Activated B cell treated with CpG ODN at 0.5 μM for 24 hours (primary cell): ENCODE data around the gene RGS14. TPM values are rescaled to one million over a fixed set of nuclear protein-coding genes. Genes with fewer than 3 reads are reported as not detected.

Experiments used
- ATAC-seq: fragments of 200-7000 bp; cut with Tn5 transposase; one replicate; pipeline ENCODE4 v1.10.0; 2021; ENCODE audit warnings: low read depth, mild to moderate bottlenecking, moderate library complexity
- CTCF ChIA-PET: fragments of 350-600 bp; sonication (Branson Sonifier 250); formaldehyde crosslinking; loops from one replicate; lab custom pipeline; 2021; ENCODE audit warnings: antibody characterized with exemption; lab: Charles Lee
- POLR2A ChIA-PET: fragments of 350-600 bp; sonication (Branson Sonifier 250); formaldehyde crosslinking; loops from one replicate; lab custom pipeline; 2021; ENCODE audit warnings: antibody characterized with exemption; lab: Charles Lee
- DNase-seq: peaks from one replicate; pipeline ENCODE4 v3.0.0; 2022
- H3K27ac Mint-ChIP-seq: one replicate; pipeline ENCODE4 v1.8.0; 2020; ENCODE audit warnings: mixed read lengths
- H3K27me3 Mint-ChIP-seq: one replicate; pipeline ENCODE4 v1.8.0; 2021; ENCODE audit warnings: mixed read lengths
- H3K36me3 Mint-ChIP-seq: one replicate; pipeline ENCODE4 v1.8.0; 2021; ENCODE audit warnings: low read depth, mixed read lengths
- H3K4me1 Mint-ChIP-seq: one replicate; pipeline ENCODE4 v1.8.0; 2021; ENCODE audit warnings: mixed read lengths
- H3K4me3 Mint-ChIP-seq: one replicate; pipeline ENCODE4 v1.8.0; 2020; ENCODE audit warnings: mild to moderate bottlenecking, mixed read lengths
- H3K9me3 Mint-ChIP-seq: one replicate; pipeline ENCODE4 v1.8.0; 2020; ENCODE audit warnings: mixed read lengths
- intact Hi-C: fragments of 100-400 bp; cut with micrococcal nuclease; formaldehyde crosslinking; loops from one replicate; pipeline ENCODE4 v1.15.1; 2024
- total RNA-seq: library from RNA; stranded (reverse); gene quantifications from 2 replicates; pipeline ENCODE4 v1.2.3, GENCODE V29; 2022
- TF ChIP-seq, protein P1 (sequence below): fragments of 200-600 bp; IDR thresholded peaks from one replicate; pipeline ENCODE4 v1.8.0; 2022; ENCODE audit warnings: antibody characterized with exemption, mild to moderate bottlenecking

RGS14 gene
- total RNA-seq, 1 donor from 2014 or later, result 58.3 TPM

GRCh38 chr5:177393206-177393765, 35.6 kb downstream of the RGS14 start:
- H3K4me1 Mint-ChIP-seq, result peaks cover 28% of the 10 kb centered on the region
- ChIA-PET POLR2A (interaction anchor here (0.6 to 2.2 kb wide), 3 partner anchors 36 to 62 kb away, joined by 4 to 7 read pairs (median 5); partner anchors contain the start of gene PRR7), CTCF (interaction anchor here (0.6 to 1.9 kb wide), 5 partner anchors 11 to 108 kb away, joined by 3 to 8 read pairs (median 4); no protein-coding TSS in a partner anchor)
- DNase-seq (no peak), ATAC-seq (no peak)
- H3K9me3 Mint-ChIP-seq, result no peaks in the 10 kb centered on the region
- TF ChIP-seq, protein P1, sequence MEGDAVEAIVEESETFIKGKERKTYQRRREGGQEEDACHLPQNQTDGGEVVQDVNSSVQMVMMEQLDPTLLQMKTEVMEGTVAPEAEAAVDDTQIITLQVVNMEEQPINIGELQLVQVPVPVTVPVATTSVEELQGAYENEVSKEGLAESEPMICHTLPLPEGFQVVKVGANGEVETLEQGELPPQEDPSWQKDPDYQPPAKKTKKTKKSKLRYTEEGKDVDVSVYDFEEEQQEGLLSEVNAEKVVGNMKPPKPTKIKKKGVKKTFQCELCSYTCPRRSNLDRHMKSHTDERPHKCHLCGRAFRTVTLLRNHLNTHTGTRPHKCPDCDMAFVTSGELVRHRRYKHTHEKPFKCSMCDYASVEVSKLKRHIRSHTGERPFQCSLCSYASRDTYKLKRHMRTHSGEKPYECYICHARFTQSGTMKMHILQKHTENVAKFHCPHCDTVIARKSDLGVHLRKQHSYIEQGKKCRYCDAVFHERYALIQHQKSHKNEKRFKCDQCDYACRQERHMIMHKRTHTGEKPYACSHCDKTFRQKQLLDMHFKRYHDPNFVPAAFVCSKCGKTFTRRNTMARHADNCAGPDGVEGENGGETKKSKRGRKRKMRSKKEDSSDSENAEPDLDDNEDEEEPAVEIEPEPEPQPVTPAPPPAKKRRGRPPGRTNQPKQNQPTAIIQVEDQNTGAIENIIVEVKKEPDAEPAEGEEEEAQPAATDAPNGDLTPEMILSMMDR, result no peak
- intact Hi-C loops, result loop anchor here (10.0 kb wide), 1 partner anchor 202 kb away; the partner anchor contains the start of gene TMED9
- H3K27ac Mint-ChIP-seq, result peak overlapping the region; percentile 21
- peaks cover 1% of the 10 kb centered on the region for H3K27me3 Mint-ChIP-seq
- H3K4me3 Mint-ChIP-seq, result no peak overlapping the region
- H3K36me3 Mint-ChIP-seq, result no peaks in the 10 kb centered on the region

DNA sequence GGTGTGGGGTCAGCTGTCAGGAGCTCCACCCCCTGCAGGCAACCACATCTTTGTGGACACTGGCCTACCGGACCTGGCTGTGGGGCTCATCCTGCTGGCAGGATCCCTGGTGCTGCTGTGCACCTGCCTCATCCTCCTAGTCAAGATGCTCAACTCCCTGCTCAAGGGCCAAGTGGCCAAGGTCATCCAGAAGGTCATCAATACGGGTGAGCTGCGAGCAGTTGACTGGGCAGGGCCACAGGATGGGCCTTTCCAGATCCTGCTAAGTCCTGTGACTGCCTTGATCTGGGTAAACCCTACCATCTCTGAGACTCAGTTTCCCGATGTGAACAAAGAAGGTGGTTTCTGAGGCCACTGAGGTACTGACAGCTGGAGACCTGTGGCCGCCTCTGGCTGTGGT, 36.3 kb downstream of the RGS14 start:
- no peak overlapping the region for H3K4me3 Mint-ChIP-seq
- TF ChIP-seq, protein P1, result no peak
- intact Hi-C loops, result loop anchor here (10.0 kb wide), 1 partner anchor 201 kb away; the partner anchor contains the start of gene TMED9
- peaks cover 1% of the 10 kb centered on the region for H3K27me3 Mint-ChIP-seq
- CTCF ChIA-PET, result interaction anchor here (1.9 to 2.3 kb wide), 2 partner anchors 10 to 61 kb away, joined by 8 read pairs; no protein-coding TSS in a partner anchor
- DNase-seq (no peak), ATAC-seq (no peak)
- H3K4me1 Mint-ChIP-seq, result peaks cover 21% of the 10 kb centered on the region
- POLR2A ChIA-PET, result interaction anchor here (2.2 kb wide), 1 partner anchor 52 kb away, joined by 5 read pairs; the partner anchor contains the start of gene PRR7
- H3K36me3 Mint-ChIP-seq, result no peaks in the 10 kb centered on the region
- H3K27ac Mint-ChIP-seq, result no peak overlapping the region
- no peaks in the 10 kb centered on the region for H3K9me3 Mint-ChIP-seq

- H3K27ac Mint-ChIP-seq, result no peak overlapping the region
- POLR2A ChIA-PET, result no interaction called here
- H3K4me3 Mint-ChIP-seq, result no peak overlapping the region
- intact Hi-C loops, result loop anchor here (10.0 kb wide), 1 partner anchor 199 kb away; the partner anchor contains the start of gene TMED9
- DNase-seq, result no peak
- peaks cover 4% of the 10 kb centered on the region for H3K4me1 Mint-ChIP-seq
- CTCF ChIA-PET, result interaction anchor here (2.3 kb wide), 1 partner anchor 59 kb away, joined by 8 read pairs; no protein-coding TSS in a partner anchor
- H3K9me3 Mint-ChIP-seq, result no peaks in the 10 kb centered on the region
- no peaks in the 10 kb centered on the region for H3K36me3 Mint-ChIP-seq
- H3K27me3 Mint-ChIP-seq, result peaks cover under 1% of the 10 kb centered on the region
- no peak for ATAC-seq
- TF ChIP-seq, protein P1, result no peak
Observed at GRCh38 chr5:177396078-177396477, 38.4 kb downstream of the RGS14 start.

DNA sequence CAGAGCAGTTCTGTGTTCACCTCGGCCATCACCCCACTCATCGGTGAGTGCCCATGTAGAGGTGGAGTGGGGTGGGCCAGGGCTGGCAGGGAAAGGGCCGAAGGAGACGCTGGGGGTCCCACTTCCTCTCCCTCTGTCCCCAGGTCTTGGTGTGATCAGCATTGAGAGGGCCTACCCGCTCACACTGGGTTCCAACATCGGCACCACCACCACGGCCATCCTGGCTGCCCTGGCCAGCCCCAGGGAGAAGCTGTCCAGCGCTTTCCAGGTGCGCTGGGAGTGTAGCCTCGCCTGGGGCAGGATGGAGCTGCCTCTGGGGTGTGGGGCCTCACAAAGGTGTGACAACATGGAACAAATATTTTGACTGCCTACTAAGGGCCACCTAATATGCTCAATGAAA, 39.1 kb downstream of the RGS14 start:
- H3K27ac Mint-ChIP-seq, result no peak overlapping the region
- no peak for DNase-seq
- TF ChIP-seq, protein P1, result no peak
- H3K4me1 Mint-ChIP-seq, result peaks cover 4% of the 10 kb centered on the region
- H3K27me3 Mint-ChIP-seq, result peaks cover 5% of the 10 kb centered on the region
- CTCF ChIA-PET, result no interaction called here
- intact Hi-C loops, result loop anchor here (10.0 kb wide), 1 partner anchor 198 kb away; the partner anchor contains the start of gene TMED9
- ATAC-seq, result no peak
- H3K4me3 Mint-ChIP-seq, result no peak overlapping the region
- no peaks in the 10 kb centered on the region for H3K36me3 Mint-ChIP-seq
- no peaks in the 10 kb centered on the region for H3K9me3 Mint-ChIP-seq
- POLR2A ChIA-PET, result no interaction called here

GRCh38 chr5:177397875-177398390, 40.2 kb downstream of the RGS14 start:
- intact Hi-C loops, result loop anchor here (10.0 kb wide), 1 partner anchor 197 kb away; the partner anchor contains the start of gene TMED9
- H3K4me1 Mint-ChIP-seq, result peaks cover 11% of the 10 kb centered on the region
- H3K36me3 Mint-ChIP-seq, result no peaks in the 10 kb centered on the region
- ChIA-PET CTCF (no interaction called here), POLR2A (no interaction called here)
- H3K27me3 Mint-ChIP-seq, result peaks cover 5% of the 10 kb centered on the region
- TF ChIP-seq, protein P1, result no peak
- H3K9me3 Mint-ChIP-seq, result no peaks in the 10 kb centered on the region
- DNase-seq (no peak), ATAC-seq (no peak)
- no peak overlapping the region for H3K4me3 Mint-ChIP-seq
- no peak overlapping the region for H3K27ac Mint-ChIP-seq
